ENCODE results near the gene FANCC. TPM values are rescaled to one million over a fixed set of nuclear protein-coding genes. Genes with fewer than 3 reads are reported as not detected.

The FANCC gene
- total RNA-seq, 1 donor from 2014 or later, result 22.9 TPM

DNA sequence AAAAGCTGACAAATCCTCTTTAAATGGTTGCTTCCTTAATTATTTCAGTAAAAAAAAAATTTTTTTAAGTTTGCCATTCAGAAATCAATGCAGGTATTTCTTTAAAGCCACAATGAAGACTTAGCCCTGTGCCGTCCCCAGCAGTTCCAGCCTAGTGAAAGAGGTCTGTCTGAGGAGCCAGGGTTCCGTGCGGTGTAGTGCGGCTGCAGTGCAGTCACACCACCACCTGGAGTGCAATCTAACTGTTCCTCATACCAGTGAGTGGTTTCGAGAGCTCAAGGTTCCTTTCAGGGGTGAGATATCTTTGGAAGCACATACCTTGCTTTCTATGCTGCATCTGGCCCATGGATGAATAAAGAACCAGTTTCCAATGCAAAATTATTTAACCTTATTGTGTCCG is 87.5 kb downstream of the FANCC start:
- Mint-ChIP-seq H3K9me3 (ENCODE audit: unreplicated experiment) (peaks cover 3% of the 10 kb centered on the region), H3K27me3 (ENCODE audit: unreplicated experiment) (no peaks in the 10 kb centered on the region), H3K27ac (ENCODE audit: unreplicated experiment) (no peak overlapping the region), H3K4me3 (ENCODE audit: unreplicated experiment) (no peak overlapping the region), H3K36me3 (ENCODE audit: unreplicated experiment) (peaks cover 4% of the 10 kb centered on the region), H3K4me1 (ENCODE audit: low read depth, unreplicated experiment) (peaks cover 2% of the 10 kb centered on the region)
- no peak for DNase-seq
- TF ChIP-seq, protein P1, sequence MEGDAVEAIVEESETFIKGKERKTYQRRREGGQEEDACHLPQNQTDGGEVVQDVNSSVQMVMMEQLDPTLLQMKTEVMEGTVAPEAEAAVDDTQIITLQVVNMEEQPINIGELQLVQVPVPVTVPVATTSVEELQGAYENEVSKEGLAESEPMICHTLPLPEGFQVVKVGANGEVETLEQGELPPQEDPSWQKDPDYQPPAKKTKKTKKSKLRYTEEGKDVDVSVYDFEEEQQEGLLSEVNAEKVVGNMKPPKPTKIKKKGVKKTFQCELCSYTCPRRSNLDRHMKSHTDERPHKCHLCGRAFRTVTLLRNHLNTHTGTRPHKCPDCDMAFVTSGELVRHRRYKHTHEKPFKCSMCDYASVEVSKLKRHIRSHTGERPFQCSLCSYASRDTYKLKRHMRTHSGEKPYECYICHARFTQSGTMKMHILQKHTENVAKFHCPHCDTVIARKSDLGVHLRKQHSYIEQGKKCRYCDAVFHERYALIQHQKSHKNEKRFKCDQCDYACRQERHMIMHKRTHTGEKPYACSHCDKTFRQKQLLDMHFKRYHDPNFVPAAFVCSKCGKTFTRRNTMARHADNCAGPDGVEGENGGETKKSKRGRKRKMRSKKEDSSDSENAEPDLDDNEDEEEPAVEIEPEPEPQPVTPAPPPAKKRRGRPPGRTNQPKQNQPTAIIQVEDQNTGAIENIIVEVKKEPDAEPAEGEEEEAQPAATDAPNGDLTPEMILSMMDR (IDR thresholded peaks at IDR 0.05; ENCODE audit: partially characterized antibody, unreplicated experiment), result no peak

DNA sequence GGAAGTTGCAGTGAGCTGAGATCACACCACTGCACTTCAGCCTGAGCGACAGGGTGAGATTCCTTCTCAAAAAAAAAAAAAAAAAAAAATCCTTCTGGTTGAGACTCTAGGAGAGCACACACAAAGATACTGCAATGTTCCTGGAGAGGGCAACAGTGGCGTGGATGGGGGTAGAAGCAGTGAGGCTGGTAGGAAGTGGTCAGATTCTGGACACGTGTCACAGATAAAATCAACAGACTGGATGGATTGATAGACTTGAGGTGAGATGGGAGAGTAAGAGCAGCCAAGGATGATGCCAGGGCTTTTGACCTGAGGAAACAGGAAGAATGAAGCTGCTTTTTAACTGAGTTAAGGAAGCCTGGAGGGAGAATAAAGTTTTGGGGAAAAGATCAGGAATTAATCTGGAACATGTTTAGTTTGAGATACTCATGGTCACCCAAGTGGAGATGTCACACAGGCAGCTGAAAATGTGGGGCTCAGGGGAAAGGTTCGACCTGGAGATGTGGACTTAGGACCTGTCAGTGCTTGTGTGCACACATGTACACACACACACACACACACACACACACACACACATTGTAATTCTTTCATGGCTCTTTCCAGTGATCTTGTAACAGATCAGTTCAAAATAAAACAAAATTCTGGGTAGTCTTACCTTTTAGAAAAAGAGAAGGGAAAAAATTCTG is 88.1 kb downstream of the FANCC start:
- Mint-ChIP-seq H3K9me3 (ENCODE audit: unreplicated experiment) (peaks cover 3% of the 10 kb centered on the region), H3K4me3 (ENCODE audit: unreplicated experiment) (no peak overlapping the region)
- TF ChIP-seq, protein P1 (IDR thresholded peaks at IDR 0.05; ENCODE audit: partially characterized antibody, unreplicated experiment), result no peak

DNA sequence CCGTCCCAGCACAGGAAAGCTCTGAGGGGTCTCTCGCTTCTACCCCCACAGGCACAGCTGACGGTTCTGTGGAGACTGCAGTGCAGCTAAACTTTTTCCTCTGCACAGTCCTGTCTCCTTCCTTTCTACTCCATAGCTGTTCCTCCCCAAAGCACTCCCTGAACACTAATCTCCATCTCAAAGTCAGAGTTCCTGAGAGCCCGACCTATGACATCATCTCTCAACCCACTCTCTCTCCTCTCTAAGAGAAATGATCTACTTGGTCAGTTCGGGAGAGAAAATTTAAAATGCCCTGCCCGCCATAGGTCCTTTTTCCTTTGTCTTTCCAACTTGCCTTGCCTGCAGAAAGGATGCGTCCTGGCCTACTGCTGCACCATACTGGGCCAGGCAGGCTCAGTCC is 90.6 kb downstream of the FANCC start:
- DNase-seq, result no peak
- H3K4me1 Mint-ChIP-seq (ENCODE audit: low read depth, unreplicated experiment), result peaks cover 4% of the 10 kb centered on the region
- no peak overlapping the region for H3K27ac Mint-ChIP-seq (ENCODE audit: unreplicated experiment)
- no peak overlapping the region for H3K4me3 Mint-ChIP-seq (ENCODE audit: unreplicated experiment)
- no peaks in the 10 kb centered on the region for H3K27me3 Mint-ChIP-seq (ENCODE audit: unreplicated experiment)
- H3K9me3 Mint-ChIP-seq (ENCODE audit: unreplicated experiment), result peaks cover 3% of the 10 kb centered on the region
- TF ChIP-seq, protein P1 (IDR thresholded peaks at IDR 0.05; ENCODE audit: partially characterized antibody, unreplicated experiment), result no peak
- peaks cover 4% of the 10 kb centered on the region for H3K36me3 Mint-ChIP-seq (ENCODE audit: unreplicated experiment)

More for the DNA sequence above, 88.1 kb downstream of the FANCC start:
- DNase-seq, result no peak
- H3K27me3 Mint-ChIP-seq (ENCODE audit: unreplicated experiment), result no peaks in the 10 kb centered on the region
- no peak overlapping the region for H3K27ac Mint-ChIP-seq (ENCODE audit: unreplicated experiment)
- H3K4me1 Mint-ChIP-seq (ENCODE audit: low read depth, unreplicated experiment), result peaks cover 4% of the 10 kb centered on the region
- H3K36me3 Mint-ChIP-seq (ENCODE audit: unreplicated experiment), result peaks cover 4% of the 10 kb centered on the region

DNA sequence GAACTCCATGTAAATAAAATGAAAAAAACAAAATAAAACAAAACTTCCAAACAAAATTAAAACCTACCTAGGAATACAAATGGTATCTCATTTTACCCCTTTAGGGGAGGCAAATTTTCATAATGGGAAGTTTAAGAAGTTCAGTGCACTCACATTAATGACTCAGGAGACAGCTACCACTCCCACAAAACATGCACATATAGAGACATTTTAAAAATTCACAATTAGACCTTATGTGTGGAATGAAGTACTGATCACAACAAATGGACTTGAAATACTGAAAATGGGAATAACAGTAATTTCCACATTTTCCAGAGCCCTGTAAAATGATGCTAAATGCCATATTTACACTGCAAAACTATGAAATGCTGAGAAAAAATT is 91.8 kb downstream of the FANCC start:
- no peak overlapping the region for H3K27ac Mint-ChIP-seq (ENCODE audit: unreplicated experiment)
- TF ChIP-seq, protein P1 (IDR thresholded peaks at IDR 0.05; ENCODE audit: partially characterized antibody, unreplicated experiment), result no peak
- no peak for DNase-seq
- H3K27me3 Mint-ChIP-seq (ENCODE audit: unreplicated experiment), result no peaks in the 10 kb centered on the region
- H3K4me3 Mint-ChIP-seq (ENCODE audit: unreplicated experiment), result no peak overlapping the region
- H3K36me3 Mint-ChIP-seq (ENCODE audit: unreplicated experiment), result peaks cover 4% of the 10 kb centered on the region
- peaks cover 4% of the 10 kb centered on the region for H3K4me1 Mint-ChIP-seq (ENCODE audit: low read depth, unreplicated experiment)
- H3K9me3 Mint-ChIP-seq (ENCODE audit: unreplicated experiment), result peaks cover 3% of the 10 kb centered on the region

DNA sequence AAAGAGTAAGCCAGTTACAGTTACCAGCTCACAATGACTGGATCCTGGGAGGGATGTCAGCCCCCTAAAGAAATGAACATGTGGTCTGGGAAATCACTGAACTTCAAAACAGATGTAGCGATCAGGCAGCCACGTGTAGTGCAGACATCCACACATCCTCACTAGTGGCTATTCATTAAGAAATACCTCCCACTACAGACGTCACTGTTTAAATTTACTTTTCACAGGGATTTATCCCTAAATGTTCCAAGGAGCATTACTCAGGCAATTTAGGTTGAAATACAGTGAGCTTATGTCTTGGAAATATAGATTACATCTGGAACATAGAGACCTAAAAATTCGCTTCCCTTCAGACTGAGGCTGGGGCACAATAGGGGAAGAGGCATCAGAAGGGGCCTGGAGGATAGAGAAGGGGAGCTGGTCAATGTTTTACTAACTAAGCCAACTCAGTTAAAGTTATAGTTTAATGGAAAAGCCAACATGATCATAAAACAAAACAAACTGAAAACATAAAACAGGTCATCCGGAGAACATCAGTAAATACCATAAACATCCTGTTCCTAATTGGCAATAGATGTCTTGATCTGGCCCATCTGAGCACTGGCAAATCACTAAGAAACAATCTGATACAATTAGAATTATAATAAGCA is 92.3 kb downstream of the FANCC start:
- no peaks in the 10 kb centered on the region for H3K9me3 Mint-ChIP-seq (ENCODE audit: unreplicated experiment)
- no peak for DNase-seq
- TF ChIP-seq, protein P1 (IDR thresholded peaks at IDR 0.05; ENCODE audit: partially characterized antibody, unreplicated experiment), result no peak
- H3K27me3 Mint-ChIP-seq (ENCODE audit: unreplicated experiment), result no peaks in the 10 kb centered on the region
- no peak overlapping the region for H3K4me3 Mint-ChIP-seq (ENCODE audit: unreplicated experiment)
- no peak overlapping the region for H3K27ac Mint-ChIP-seq (ENCODE audit: unreplicated experiment)
- peaks cover 4% of the 10 kb centered on the region for H3K4me1 Mint-ChIP-seq (ENCODE audit: low read depth, unreplicated experiment)
- H3K36me3 Mint-ChIP-seq (ENCODE audit: unreplicated experiment), result peaks cover 4% of the 10 kb centered on the region
